ENCODE measurements around the gene PDPK1.
"Not testable (repeated sequence)": the region's sequence is repeated elsewhere in the genome, so short reads cannot be mapped to it uniquely, and the experiment has no call there.

DNA sequence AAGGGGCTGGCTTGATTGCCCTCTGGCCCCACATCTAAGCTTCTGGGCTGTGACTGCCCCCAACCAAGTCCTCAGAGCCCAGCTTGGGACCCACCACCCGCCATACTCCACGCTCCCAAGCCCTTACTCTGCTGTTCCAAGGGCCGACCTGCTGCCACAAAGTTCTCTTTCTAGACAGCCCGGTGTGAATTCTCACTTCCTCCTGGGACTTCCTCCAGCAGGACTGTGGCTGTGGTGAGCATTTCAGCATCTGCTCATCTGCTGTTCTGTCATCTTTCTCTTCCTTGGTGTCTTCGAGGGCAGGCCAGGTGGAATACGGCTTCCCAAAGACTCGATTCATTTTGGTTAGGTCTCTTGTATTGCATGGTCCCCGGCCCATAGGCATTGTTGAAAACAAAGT is 69.0 kb downstream of the PDPK1 start:
- TF ChIP-seq, protein P1, sequence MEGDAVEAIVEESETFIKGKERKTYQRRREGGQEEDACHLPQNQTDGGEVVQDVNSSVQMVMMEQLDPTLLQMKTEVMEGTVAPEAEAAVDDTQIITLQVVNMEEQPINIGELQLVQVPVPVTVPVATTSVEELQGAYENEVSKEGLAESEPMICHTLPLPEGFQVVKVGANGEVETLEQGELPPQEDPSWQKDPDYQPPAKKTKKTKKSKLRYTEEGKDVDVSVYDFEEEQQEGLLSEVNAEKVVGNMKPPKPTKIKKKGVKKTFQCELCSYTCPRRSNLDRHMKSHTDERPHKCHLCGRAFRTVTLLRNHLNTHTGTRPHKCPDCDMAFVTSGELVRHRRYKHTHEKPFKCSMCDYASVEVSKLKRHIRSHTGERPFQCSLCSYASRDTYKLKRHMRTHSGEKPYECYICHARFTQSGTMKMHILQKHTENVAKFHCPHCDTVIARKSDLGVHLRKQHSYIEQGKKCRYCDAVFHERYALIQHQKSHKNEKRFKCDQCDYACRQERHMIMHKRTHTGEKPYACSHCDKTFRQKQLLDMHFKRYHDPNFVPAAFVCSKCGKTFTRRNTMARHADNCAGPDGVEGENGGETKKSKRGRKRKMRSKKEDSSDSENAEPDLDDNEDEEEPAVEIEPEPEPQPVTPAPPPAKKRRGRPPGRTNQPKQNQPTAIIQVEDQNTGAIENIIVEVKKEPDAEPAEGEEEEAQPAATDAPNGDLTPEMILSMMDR (IDR thresholded peaks at IDR 0.05), result not testable (repeated sequence)
- TF ChIP-seq EP300 (IDR thresholded peaks at IDR 0.05), result not testable (repeated sequence)

All from suprapubic skin (tissue), 3 donors.